ENCODE measurements around the gene ZNF783. TPM values are rescaled to one million over a fixed set of nuclear protein-coding genes. Genes with fewer than 3 reads are reported as not detected.

ZNF783 gene
- total RNA-seq, 1 donor from 2014 or later: 15.1 TPM

- Histone ChIP-seq H3K36me3 (no peaks in the 10 kb centered on the region), H3K4me1 (peaks cover 21% of the 10 kb centered on the region), H3K4me3 (no peak overlapping the region), H3K27me3 (ENCODE audit: low read depth) (no peaks in the 10 kb centered on the region), H3K9me3 (no peaks in the 10 kb centered on the region), H3K27ac (no peak overlapping the region)
- ATAC-seq: no peak
- intact Hi-C loops (cut with DNase I): no loop called here
- TF ChIP-seq CTCF (IDR thresholded peaks at IDR 0.05): no peak
- DNase-seq: no peak
Measured at GRCh38 chr7:149238051-149238450, 23.9 kb upstream of the ZNF783 start.

- Histone ChIP-seq H3K4me1 (peaks cover 21% of the 10 kb centered on the region), H3K27me3 (ENCODE audit: low read depth) (no peaks in the 10 kb centered on the region), H3K27ac (peak within 1 kb of the TSS; percentile 67), H3K4me3 (peak within 1 kb of the TSS; percentile 100), H3K9me3 (no peaks in the 10 kb centered on the region), H3K36me3 (no peaks in the 10 kb centered on the region)
- DNase-seq (peak; percentile 94), ATAC-seq (peak; percentile 100)
- intact Hi-C loops (cut with DNase I): no loop called here
- peak; percentile 89 for TF ChIP-seq CTCF (IDR thresholded peaks at IDR 0.05)
Measured at GRCh38 chr7:149239345-149240143, 22.5 kb upstream of the ZNF783 start, which contains the start of gene ZNF212. ZNF212 (plus strand) TSS chr7:149239651; CDS start chr7:149239779, 128 bp downstream.

- H3K9me3 ChIP-seq: no peaks in the 10 kb centered on the region
- no peak for DNase-seq
- H3K4me3 ChIP-seq: peak overlapping the region; percentile 100
- intact Hi-C loops (cut with DNase I): no loop called here
- H3K27ac ChIP-seq: no peak overlapping the region
- H3K27me3 ChIP-seq (ENCODE audit: low read depth): no peaks in the 10 kb centered on the region
- peaks cover 21% of the 10 kb centered on the region for H3K4me1 ChIP-seq
- TF ChIP-seq CTCF (IDR thresholded peaks at IDR 0.05): no peak
- ATAC-seq: no peak
- no peaks in the 10 kb centered on the region for H3K36me3 ChIP-seq
Measured at GRCh38 chr7:149240637-149241036, 21.4 kb upstream of the ZNF783 start.

GRCh38 chr7:149241696-149242095 lies 20.3 kb upstream of the ZNF783 start:
- no peak overlapping the region for H3K27ac ChIP-seq
- H3K27me3 ChIP-seq (ENCODE audit: low read depth): no peaks in the 10 kb centered on the region
- peaks cover 21% of the 10 kb centered on the region for H3K4me1 ChIP-seq
- no peak for TF ChIP-seq CTCF (IDR thresholded peaks at IDR 0.05)
- ATAC-seq (no peak), DNase-seq (no peak)
- intact Hi-C loops (cut with DNase I): no loop called here
- H3K36me3 ChIP-seq: no peaks in the 10 kb centered on the region
- no peaks in the 10 kb centered on the region for H3K9me3 ChIP-seq
- no peak overlapping the region for H3K4me3 ChIP-seq

GRCh38 chr7:149245244-149245643 lies 16.8 kb upstream of the ZNF783 start:
- no peak for DNase-seq
- intact Hi-C loops (cut with DNase I): no loop called here
- Histone ChIP-seq H3K4me3 (no peak overlapping the region), H3K27me3 (ENCODE audit: low read depth) (no peaks in the 10 kb centered on the region), H3K4me1 (peaks cover 11% of the 10 kb centered on the region), H3K9me3 (no peaks in the 10 kb centered on the region), H3K36me3 (peaks cover 6% of the 10 kb centered on the region), H3K27ac (no peak overlapping the region)
- ATAC-seq: no peak
- TF ChIP-seq CTCF (IDR thresholded peaks at IDR 0.05): no peak

All from lower lobe of right lung (tissue), 2 donors.